Transverse colon (tissue), 4 donors: ENCODE measurements around the gene EIF3J.

ENCODE experiments used
- CTCF ChIP-seq, 5 experiments: fragments of 200-600 bp in 3 of 5; fragments of 450-650 bp in 2 of 5; sonication (generic) in 3 of 5; IDR thresholded peaks; 1 replicate in 2 of 5; 2 replicates in 3 of 5; pipeline ENCODE4 v1.5.1; 2016 to 2017; ENCODE audit warnings: antibody characterized with exemption in 5 of 5, inconsistent platforms in 3 of 5, mild to moderate bottlenecking in 2 of 5, moderate library complexity in 1 of 5
- EP300 ChIP-seq: sonication (generic); formaldehyde crosslinking; IDR thresholded peaks from one replicate; pipeline ENCODE4 v1.6.1; 2017; ENCODE audit warnings: antibody characterized with exemption, low read depth
- POLR2A ChIP-seq: fragments of 450-650 bp; IDR thresholded peaks from one replicate; pipeline ENCODE4 v1.6.1; 2016; ENCODE audit warnings: antibody characterized with exemption, mild to moderate bottlenecking, moderate library complexity
- POLR2AphosphoS5 ChIP-seq, 3 donors: sonication (generic); formaldehyde crosslinking; IDR thresholded peaks; one replicate each; pipeline ENCODE4 v1.6.1; 2016; ENCODE audit warnings: antibody characterized with exemption in 3 of 3

- TF ChIP-seq CTCF (IDR thresholded peaks at IDR 0.05) (no peak), POLR2A (no peak), POLR2AphosphoS5 (IDR thresholded peaks at IDR 0.05) (no peak), EP300 (no peak)
Measured at GRCh38 chr15:44541282-44541958, 4.5 kb downstream of the EIF3J start.
